ENCODE results near the gene MLIP.
"Not testable (repeated sequence)": the region's sequence is repeated elsewhere in the genome, so short reads cannot be mapped to it uniquely, and the experiment has no call there.

The MLIP gene

GRCh38 chr6:54238396-54238795 lies 127.2 kb downstream of the MLIP start:
- DNase-seq, result no peak

GRCh38 chr6:54243699-54244098 lies 132.5 kb downstream of the MLIP start:
- no peak for DNase-seq

GRCh38 chr6:54244430-54244829 lies 133.2 kb downstream of the MLIP start:
- no peak for DNase-seq

GRCh38 chr6:54245265-54245664 lies 134.0 kb downstream of the MLIP start:
- DNase-seq, result no peak

GRCh38 chr6:54248319-54248718 lies 137.1 kb downstream of the MLIP start:
- no peak for DNase-seq

GRCh38 chr6:54248994-54249393 lies 137.8 kb downstream of the MLIP start:
- DNase-seq, result no peak

GRCh38 chr6:54249812-54250211 lies 138.6 kb downstream of the MLIP start:
- DNase-seq, result not testable (repeated sequence)

GRCh38 chr6:54252496-54252895 lies 141.3 kb downstream of the MLIP start:
- no peak for DNase-seq

GRCh38 chr6:54252916-54253315 lies 141.7 kb downstream of the MLIP start:
- DNase-seq, result no peak

GRCh38 chr6:54254886-54255285 lies 143.6 kb downstream of the MLIP start:
- no peak for DNase-seq

GRCh38 chr6:54255886-54256285 lies 144.6 kb downstream of the MLIP start:
- no peak for DNase-seq

- DNase-seq, result no peak
Observed at GRCh38 chr6:54260025-54260424, 148.8 kb downstream of the MLIP start.

- DNase-seq, result no peak
Observed at GRCh38 chr6:54262499-54262898, 151.3 kb downstream of the MLIP start.

- DNase-seq, result no peak
Observed at GRCh38 chr6:54262971-54263370, 151.7 kb downstream of the MLIP start.

GRCh38 chr6:54264581-54265272 lies 153.5 kb downstream of the MLIP start:
- no peak for DNase-seq

- no peak for DNase-seq
Observed at GRCh38 chr6:54266400-54266923, 155.2 kb downstream of the MLIP start.

- DNase-seq, result no peak
Observed at GRCh38 chr6:54267798-54268197, 156.6 kb downstream of the MLIP start.

- DNase-seq, result no peak
Observed at GRCh38 chr6:54273214-54273820, 162.1 kb downstream of the MLIP start.

GRCh38 chr6:54274383-54274782 lies 163.1 kb downstream of the MLIP start:
- DNase-seq, result no peak

GRCh38 chr6:54282186-54282585 lies 170.9 kb downstream of the MLIP start:
- no peak for DNase-seq

- DNase-seq, result no peak
Observed at GRCh38 chr6:54284161-54284860, 173.1 kb downstream of the MLIP start.

- DNase-seq, result no peak
Observed at GRCh38 chr6:54285595-54285994, 174.4 kb downstream of the MLIP start.

- DNase-seq, result no peak
Observed at GRCh38 chr6:54286141-54286540, 174.9 kb downstream of the MLIP start.

GRCh38 chr6:54288474-54288873 lies 177.2 kb downstream of the MLIP start:
- DNase-seq, result no peak

All from stimulated activated CD4-positive, alpha-beta T cell treated with anti-CD3 and anti-CD28 coated beads, Interleukin-2, amount 100 ng/mL, for 24 hours (primary cell).